ENCODE measurements around the gene UBE2H.

GRCh38 chr7:129853661-129854268, 99.0 kb downstream of the UBE2H start:
- TF ChIP-seq MAX (IDR thresholded peaks at IDR 0.05; ENCODE audit: low read depth, low read length) (no peak), CTCF (IDR thresholded peaks at IDR 0.05; ENCODE audit: low read depth, low read length) (no peak)

Measured in NB4 (cell line).